ENCODE results near the gene MMGT1. TPM values are rescaled to one million over a fixed set of nuclear protein-coding genes. Genes with fewer than 3 reads are reported as not detected.

Gene MMGT1
- total RNA-seq, 1 experiment from 2014 or later, result 22.6 TPM

DNA sequence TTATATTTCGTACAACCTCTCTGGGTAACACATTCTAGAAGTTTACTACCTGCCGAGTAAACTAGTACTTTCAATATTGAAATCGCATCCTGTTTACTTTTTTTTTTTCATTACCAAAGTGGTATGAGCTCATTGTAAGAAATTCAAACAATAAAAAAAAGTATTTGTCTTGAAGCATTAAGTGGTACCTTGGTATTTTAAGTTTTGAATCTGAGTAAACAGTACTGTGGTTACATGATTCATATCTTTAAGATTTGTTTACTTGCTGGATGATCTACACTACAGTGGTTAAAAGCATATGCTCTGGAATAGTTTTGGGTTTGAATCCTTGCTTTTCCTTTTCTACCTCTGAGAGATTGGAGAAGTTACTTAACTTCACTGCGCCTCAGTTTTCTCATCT is 3.8 kb upstream of the MMGT1 start:
- WGBS (ENCODE audit: extremely low coverage, insufficient read length, low lambda C conversion rate), result no CpG with 5 or more reads among the region's 4 CpGs
- H2BK120ac ChIP-seq (ENCODE audit: low read depth, low read length, poor library complexity, severe bottlenecking), result no peak overlapping the region
- H3K23ac ChIP-seq (ENCODE audit: insufficient read length, low read depth, low read length), result no peak overlapping the region
- no peak overlapping the region for H3K9ac ChIP-seq (ENCODE audit: extremely low read depth, insufficient read length, low read length)
- Mint-ChIP-seq H3K27me3 (ENCODE audit: low read depth) (peaks cover 1% of the 10 kb centered on the region), H3K9me3 (peaks cover 76% of the 10 kb centered on the region in 2 experiments), H3K36me3 (ENCODE audit: insufficient read depth in 1 of 3, low read depth in 3 of 3) (peaks cover 0 to 11% (median 0%) of the 10 kb centered on the region in 3 experiments; a peak in 4 of 7 replicates), H3K4me1 (peaks cover 11 to 13% of the 10 kb centered on the region in 2 experiments; a peak in 3 of 4 replicates), H3K27ac (no peak overlapping the region), H3K4me3 (no peak overlapping the region)
- H4K91ac ChIP-seq (ENCODE audit: insufficient read length, low read depth, low read length), result no peak overlapping the region
- no peak overlapping the region for H4K8ac ChIP-seq (replicated peaks; ENCODE audit: insufficient read length, low read depth, low read length)
- H3K9me3 ChIP-seq (ENCODE audit: control insufficient read depth, low read depth, low read length), result peaks cover 19% of the 10 kb centered on the region
- peaks cover 5% of the 10 kb centered on the region for H3K23me2 ChIP-seq (ENCODE audit: insufficient read length, low read depth, low read length, poor library complexity, severe bottlenecking)
- peaks cover 6% of the 10 kb centered on the region; the same call in 1 of the 2 replicates for H3K79me2 ChIP-seq (ENCODE audit: insufficient read depth, low read length)
- H2BK20ac ChIP-seq (ENCODE audit: low read depth, low read length, poor library complexity, severe bottlenecking), result no peak overlapping the region
- no peak for DNase-seq
- H4K20me1 ChIP-seq (ENCODE audit: control insufficient read depth, insufficient read depth, insufficient read length), result no peaks in the 10 kb centered on the region
- H3T11ph ChIP-seq (ENCODE audit: low read length), result no peak overlapping the region
- H2BK5ac ChIP-seq (ENCODE audit: insufficient read length, low read length), result no peak overlapping the region
- no peak overlapping the region for H2AFZ ChIP-seq (ENCODE audit: low read length)
- no peak overlapping the region for H2AK5ac ChIP-seq (ENCODE audit: insufficient read length, low read length)
- H3K4me2 ChIP-seq (ENCODE audit: insufficient read depth, insufficient read length, low read length), result no peak overlapping the region
- no peaks in the 10 kb centered on the region for H3K79me1 ChIP-seq (ENCODE audit: insufficient read depth, low read depth, low read length, poor library complexity, severe bottlenecking)
- H2BK15ac ChIP-seq (ENCODE audit: low read depth, low read length), result no peak overlapping the region
- no peak overlapping the region for H3K27ac ChIP-seq (ENCODE audit: insufficient read length, low read depth, low read length)
- TF ChIP-seq, protein P1, sequence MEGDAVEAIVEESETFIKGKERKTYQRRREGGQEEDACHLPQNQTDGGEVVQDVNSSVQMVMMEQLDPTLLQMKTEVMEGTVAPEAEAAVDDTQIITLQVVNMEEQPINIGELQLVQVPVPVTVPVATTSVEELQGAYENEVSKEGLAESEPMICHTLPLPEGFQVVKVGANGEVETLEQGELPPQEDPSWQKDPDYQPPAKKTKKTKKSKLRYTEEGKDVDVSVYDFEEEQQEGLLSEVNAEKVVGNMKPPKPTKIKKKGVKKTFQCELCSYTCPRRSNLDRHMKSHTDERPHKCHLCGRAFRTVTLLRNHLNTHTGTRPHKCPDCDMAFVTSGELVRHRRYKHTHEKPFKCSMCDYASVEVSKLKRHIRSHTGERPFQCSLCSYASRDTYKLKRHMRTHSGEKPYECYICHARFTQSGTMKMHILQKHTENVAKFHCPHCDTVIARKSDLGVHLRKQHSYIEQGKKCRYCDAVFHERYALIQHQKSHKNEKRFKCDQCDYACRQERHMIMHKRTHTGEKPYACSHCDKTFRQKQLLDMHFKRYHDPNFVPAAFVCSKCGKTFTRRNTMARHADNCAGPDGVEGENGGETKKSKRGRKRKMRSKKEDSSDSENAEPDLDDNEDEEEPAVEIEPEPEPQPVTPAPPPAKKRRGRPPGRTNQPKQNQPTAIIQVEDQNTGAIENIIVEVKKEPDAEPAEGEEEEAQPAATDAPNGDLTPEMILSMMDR (conservative IDR thresholded peaks at IDR 0.05), result no peak
- no peak overlapping the region for H3K56ac ChIP-seq (ENCODE audit: insufficient read length, low read depth, low read length)
- no peak overlapping the region for H3K18ac ChIP-seq (ENCODE audit: insufficient read length, low read depth, low read length)
- no peaks in the 10 kb centered on the region for H3K4me1 ChIP-seq (ENCODE audit: insufficient read depth, low read length)
- H4K5ac ChIP-seq (ENCODE audit: insufficient read length, low read depth, low read length), result no peak overlapping the region
- no peak overlapping the region for H2BK12ac ChIP-seq (ENCODE audit: insufficient read length, low read depth, low read length)
- no peak overlapping the region for H3K4ac ChIP-seq (ENCODE audit: low read depth, low read length)
- no peak overlapping the region for H3K14ac ChIP-seq (ENCODE audit: insufficient read depth, low read length)
- no peaks in the 10 kb centered on the region for H3K27me3 ChIP-seq (ENCODE audit: insufficient read depth, low read length)

All from H9 (cell line).